CD4-positive, alpha-beta T cell treated with Interleukin-17A for 4 hours (primary cell): ENCODE results near the gene TAGLN3.
"Not testable (repeated sequence)": the region's sequence is repeated elsewhere in the genome, so short reads cannot be mapped to it uniquely, and the experiment has no call there.

Experiments used
- DNase-seq: peaks from one replicate; pipeline ENCODE4 v3.0.0-alpha.2; 2020; ENCODE audit warnings: mixed read lengths

TAGLN3 gene

GRCh38 chr3:112011376-112011940 lies 12.7 kb downstream of the TAGLN3 start:
- DNase-seq, result no peak

GRCh38 chr3:112012205-112012992 lies 13.7 kb downstream of the TAGLN3 start:
- no peak for DNase-seq

- DNase-seq, result peak; percentile 73
These were observed 14.5 kb downstream of the TAGLN3 start for GRCh38 chr3:112013058-112013783.

DNA sequence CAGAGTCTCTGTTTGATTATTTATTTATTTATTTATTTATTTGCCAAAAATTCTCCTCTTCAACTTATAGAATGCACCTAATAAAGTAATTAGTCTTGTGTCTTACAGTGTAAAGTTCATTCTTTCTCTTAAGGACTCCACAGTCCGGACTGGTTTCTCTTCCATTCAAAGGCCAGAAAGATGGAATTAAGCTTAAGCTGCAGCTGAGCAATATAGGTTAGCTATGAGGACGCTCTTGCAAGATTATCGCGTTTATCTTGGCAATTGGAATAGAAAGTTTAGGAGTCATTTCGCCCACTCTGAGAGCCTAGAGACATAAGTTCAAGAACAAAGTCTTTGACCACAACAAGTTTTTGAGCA lies 15.0 kb downstream of the TAGLN3 start:
- DNase-seq, result no peak

GRCh38 chr3:112017091-112017490 lies 18.4 kb downstream of the TAGLN3 start:
- DNase-seq, result no peak

DNA sequence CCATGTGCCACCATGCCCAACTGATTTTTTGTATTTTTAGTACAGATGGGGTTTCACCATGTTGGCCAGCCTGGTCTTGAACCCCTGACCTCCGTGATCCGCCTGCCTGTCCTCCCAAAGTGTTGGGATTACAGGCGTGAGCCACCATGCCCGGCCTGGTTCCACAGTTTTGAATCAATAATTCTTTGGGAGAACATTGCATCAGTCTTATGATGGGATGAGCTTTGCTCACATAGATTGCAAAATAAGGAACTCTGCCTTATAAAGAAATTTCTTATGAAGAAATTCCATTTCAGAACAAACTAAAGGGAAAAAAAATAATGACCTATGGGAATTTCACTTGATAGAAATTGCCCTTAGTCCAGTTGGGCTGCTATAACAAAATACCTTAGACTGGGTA lies 20.0 kb downstream of the TAGLN3 start:
- no peak for DNase-seq

- no peak for DNase-seq
These were observed 21.0 kb downstream of the TAGLN3 start for GRCh38 chr3:112019716-112020115.

DNA sequence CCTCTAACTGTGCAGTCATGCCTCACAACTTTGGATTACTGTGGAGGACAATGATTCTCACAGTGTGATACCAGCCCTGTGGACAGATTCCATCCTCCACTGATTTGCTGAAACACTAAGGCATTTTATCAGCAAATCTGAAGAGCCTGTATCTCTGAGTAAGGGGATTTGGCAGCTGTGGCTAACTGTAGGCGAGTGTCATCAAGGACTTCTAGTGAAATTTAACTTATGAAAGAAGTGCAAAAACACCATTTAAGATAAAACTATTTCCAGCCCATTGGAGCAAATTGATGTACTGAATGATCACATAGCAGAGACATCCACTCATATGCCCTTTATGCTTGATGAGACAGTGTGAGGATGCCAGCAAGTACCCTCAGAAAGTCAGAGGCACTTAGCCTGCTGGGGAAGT lies 22.0 kb downstream of the TAGLN3 start:
- DNase-seq, result no peak

DNA sequence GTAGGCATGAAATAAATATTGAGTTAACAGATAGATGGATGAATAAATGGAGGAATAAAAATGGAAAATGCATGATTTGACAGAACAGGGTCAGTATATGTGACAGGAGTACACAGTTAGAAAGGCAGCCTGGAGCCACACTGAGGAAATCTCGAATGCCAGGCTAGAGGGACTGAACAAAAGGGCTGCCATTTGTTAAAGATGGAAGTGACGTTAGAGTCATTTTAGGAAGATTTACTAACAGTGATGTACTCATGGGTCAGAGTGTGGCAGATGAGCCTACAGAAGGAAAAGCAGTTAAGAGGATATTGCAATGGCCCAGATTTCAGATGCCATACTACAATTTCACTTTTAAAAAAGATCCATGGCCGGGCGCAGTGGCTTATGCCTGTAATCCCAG lies 28.4 kb downstream of the TAGLN3 start:
- DNase-seq, result no peak

DNA sequence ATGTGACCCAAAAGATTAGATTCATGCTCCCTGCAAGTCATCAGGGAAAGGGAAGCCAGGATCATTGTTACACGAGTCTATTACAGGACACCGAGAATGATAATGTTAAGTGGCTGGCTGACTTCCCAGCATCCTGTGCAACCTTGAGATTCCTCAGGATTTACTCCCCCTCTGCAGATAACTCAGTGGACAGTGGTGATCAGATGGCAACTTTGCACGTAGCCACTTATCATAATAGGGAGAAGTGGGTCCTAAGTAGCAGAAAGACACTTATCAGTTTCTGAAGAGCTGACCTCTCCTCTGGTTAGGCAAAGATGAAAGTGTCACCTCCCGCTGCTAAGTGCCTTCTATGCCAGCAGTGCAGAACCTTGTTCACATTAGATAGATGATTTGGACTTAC lies 29.1 kb downstream of the TAGLN3 start:
- no peak for DNase-seq

DNA sequence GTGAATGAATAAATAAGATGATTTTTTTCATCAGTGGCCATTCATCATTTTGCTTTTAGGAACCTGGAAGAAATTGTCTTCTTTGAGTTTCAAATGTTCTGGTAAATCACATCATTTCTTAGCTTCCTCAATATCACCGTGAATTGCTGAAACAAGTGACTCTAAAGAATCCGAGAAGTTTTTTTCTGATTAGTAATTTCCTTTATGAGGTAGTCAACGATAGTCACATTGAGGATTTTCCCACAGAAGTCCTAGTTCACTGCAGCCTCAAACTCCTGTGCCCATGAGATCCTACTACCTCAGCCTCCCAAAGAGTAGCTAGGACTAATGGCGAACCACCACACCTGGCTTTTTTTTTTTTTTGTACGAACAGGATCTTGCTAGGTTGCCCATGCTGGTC lies 32.2 kb downstream of the TAGLN3 start:
- DNase-seq, result no peak

- no peak for DNase-seq
These were observed 33.5 kb downstream of the TAGLN3 start for GRCh38 chr3:112032098-112032731.

- DNase-seq, result no peak
These were observed 35.7 kb downstream of the TAGLN3 start, which contains the start of gene TMPRSS7 for GRCh38 chr3:112034436-112034835. TSS of gene TMPRSS7 (plus strand) at chr3:112034736. CDS start at chr3:112034846, 110 bp downstream.

DNA sequence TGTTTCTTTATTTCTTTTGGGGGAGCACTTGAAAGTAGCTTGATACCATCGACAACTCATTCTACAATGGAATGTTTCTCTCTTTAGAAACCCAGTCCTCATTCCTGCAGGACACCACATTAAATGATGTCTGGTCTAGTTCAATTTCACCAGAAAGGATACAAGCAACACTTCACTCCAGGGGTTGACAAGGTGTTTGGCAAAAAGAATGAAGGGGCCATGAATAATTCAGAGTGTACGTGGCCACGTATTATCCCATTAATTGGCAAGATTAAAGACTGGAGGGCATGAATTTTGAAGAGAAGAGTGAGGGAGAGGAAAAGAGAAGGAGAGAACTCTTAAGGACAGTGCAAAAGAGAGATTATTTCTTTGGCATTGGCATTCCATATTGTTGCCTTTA lies 36.5 kb downstream of the TAGLN3 start:
- DNase-seq, result no peak

DNA sequence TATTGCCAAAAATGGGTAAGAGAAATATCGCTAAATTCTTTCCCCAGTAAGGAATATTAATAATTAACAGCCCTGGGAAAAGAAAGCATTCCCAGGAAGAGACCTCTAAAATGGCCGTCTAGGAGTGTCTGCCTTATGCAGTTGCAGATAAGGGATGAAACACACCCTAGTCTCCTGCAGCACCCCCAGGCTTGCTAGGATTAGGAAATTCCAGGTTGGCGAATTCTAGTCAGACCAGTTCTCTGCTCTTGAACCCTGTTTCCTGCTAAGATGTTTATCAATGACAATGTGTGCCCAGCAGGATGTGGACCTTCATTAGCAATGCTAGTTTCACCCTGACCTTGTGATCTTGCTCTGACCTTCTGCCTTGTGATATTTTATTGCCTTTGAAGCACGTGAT lies 38.5 kb downstream of the TAGLN3 start:
- DNase-seq, result not testable (repeated sequence)

DNA sequence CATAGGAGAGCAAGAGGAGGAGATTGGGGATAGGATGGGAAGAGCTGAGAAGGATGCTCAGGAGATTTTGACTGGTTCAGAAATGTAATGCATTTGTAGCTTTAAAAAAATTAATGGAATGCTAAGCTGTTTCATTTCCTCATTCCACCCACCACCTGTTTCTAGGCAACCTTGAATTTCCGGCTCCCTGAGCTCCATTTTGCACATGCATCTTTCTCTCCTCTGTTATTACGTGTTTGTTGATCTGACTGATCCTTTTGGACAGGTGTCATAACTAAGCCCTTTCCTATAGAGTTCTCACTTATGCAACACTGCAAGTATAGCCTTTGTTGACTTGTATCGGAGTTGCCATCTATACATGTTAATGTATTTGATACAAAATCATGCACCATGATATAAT lies 40.1 kb downstream of the TAGLN3 start:
- no peak for DNase-seq

DNA sequence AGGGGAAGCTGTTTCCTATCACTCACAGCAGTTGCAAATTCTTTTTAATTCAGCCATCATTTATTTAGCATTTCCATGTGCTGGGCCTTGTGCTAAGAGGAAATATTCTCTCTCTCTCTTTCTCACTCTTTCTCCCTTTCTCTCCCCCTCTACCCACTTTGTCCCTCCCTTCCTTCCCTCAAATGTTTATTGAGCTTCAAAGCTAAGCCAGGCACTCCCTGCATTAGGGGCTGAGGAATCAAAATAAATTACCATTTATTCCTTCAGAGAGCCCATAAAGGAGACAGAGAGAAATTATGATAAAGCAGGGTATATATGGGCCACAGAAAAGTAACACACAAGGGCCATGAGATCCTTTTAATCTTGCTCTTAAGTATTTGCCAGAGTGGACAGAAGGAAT lies 42.6 kb downstream of the TAGLN3 start:
- no peak for DNase-seq

GRCh38 chr3:112042842-112043280 lies 44.1 kb downstream of the TAGLN3 start:
- no peak for DNase-seq

DNA sequence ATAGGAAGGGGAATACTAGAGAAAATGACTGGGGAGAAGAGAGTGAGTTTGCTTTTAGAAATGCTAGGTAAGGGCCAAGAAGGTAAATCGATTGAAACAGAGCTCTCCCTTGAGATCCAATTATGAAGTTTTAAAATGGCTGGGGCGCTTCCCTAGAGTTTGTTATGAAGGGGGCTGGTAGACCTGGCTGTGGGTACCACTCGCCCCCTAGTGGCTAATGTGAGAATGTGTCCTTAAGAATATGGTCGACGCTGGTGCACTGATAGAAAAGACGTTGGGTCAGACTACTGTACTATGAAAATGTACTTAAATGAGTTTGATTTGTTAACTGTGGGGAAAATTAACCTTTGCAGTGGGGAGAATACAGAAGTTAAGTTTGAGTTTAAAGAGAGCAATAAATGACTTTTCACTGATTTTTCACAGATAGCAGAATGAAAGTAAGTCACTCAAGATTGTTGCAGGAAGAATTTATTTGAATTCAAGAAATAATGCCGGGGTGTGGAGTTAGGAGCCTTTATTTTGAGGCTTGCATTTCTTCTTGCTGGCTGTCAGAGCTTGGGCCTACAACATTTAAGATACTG lies 45.0 kb downstream of the TAGLN3 start:
- DNase-seq, result peak; percentile 60

DNA sequence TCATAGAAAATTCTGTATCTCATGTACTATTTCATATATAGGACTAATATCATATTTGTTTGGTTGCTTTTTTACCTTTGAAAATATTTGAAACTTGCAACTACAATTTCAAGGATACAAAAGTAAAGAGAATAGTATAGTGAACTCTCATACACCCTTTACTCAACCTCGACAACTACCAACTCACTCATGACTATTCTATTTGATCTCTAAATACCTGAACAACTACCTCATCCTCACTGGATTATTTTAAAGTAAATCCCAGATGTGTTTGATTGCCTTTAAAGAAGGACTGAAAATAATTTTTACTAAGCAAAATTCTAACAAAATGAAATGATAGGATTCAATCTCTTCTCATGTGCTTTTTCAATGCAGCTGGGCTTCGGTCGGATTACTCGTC lies 47.9 kb downstream of the TAGLN3 start:
- no peak for DNase-seq

GRCh38 chr3:112047264-112047663 lies 48.5 kb downstream of the TAGLN3 start:
- DNase-seq, result no peak

GRCh38 chr3:112048911-112049310 lies 50.2 kb downstream of the TAGLN3 start:
- DNase-seq, result no peak

DNA sequence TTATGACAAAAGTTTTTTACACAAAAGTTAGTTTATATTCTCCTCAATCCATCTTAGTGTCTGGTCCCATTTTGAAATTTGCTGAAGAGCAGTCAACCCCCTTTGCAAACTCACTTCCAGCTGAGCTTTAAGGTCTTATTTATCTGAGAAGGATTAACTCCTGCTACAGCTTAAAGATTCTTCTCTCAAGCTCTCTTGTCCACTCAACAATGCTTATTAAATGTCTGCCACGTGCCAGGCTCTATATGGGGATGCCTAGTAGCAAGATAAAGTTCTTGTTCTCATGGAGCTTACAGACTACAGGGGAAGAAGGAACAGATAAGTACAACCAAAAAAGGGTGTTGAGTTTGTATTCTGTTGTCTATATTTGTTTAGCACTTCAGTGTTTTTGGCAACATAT lies 54.5 kb downstream of the TAGLN3 start:
- DNase-seq, result no peak
